Mesendoderm (in vitro differentiated cells): Measurements from ENCODE around the gene NCF2. TPM values are rescaled to one million over a fixed set of nuclear protein-coding genes. Genes with fewer than 3 reads are reported as not detected.

Source experiments
- DNase-seq: peaks from one replicate; pipeline ENCODE4 v3.0.0; 2013
- H2AK5ac ChIP-seq: 2 replicates; pipeline ENCODE4 v1.6.1; 2013; ENCODE audit warnings: low read length, inconsistent platforms
- H2BK120ac ChIP-seq: 2 replicates; pipeline ENCODE4 v1.6.1; 2013; ENCODE audit warnings: low read depth, mild to moderate bottlenecking, low read length, moderate library complexity, mixed read lengths
- H2BK15ac ChIP-seq: replicated peaks from 2 replicates; pipeline ENCODE4 v1.6.1; 2013; ENCODE audit warnings: low read depth, mild to moderate bottlenecking, moderate library complexity
- H2BK5ac ChIP-seq: 2 replicates; pipeline ENCODE4 v1.6.1; 2013; ENCODE audit warnings: low read length, inconsistent platforms
- H3K18ac ChIP-seq: 2 replicates; pipeline ENCODE4 v1.6.1; 2013; ENCODE audit warnings: mild to moderate bottlenecking, low read length, mixed read lengths
- H3K23ac ChIP-seq: one replicate; pipeline ENCODE4 v1.6.1; 2013; ENCODE audit warnings: low read length
- H3K27ac ChIP-seq: 2 replicates; pipeline ENCODE4 v1.5.1; 2013; ENCODE audit warnings: low read depth, mild to moderate bottlenecking, inconsistent platforms, low read length, moderate library complexity
- H3K27me3 ChIP-seq: 2 replicates; pipeline ENCODE4 v1.6.1; 2013; ENCODE audit warnings: low read length, control low read depth, mild to moderate bottlenecking, inconsistent platforms; ENCODE audit not compliant: insufficient read depth, poor library complexity
- H3K36me3 ChIP-seq: 2 replicates; pipeline ENCODE4 v1.6.1; 2013; ENCODE audit warnings: low read length, inconsistent platforms; ENCODE audit not compliant: control insufficient read depth, insufficient read depth
- H3K4ac ChIP-seq: one replicate; pipeline ENCODE4 v1.6.1; 2013; ENCODE audit warnings: low read depth, mild to moderate bottlenecking, low read length, moderate library complexity
- H3K4me1 ChIP-seq: 2 replicates; pipeline ENCODE4 v1.6.1; 2013; ENCODE audit warnings: low read depth, low read length, inconsistent platforms; ENCODE audit not compliant: control insufficient read depth
- H3K4me2 ChIP-seq: 2 replicates; pipeline ENCODE4 v1.6.1; 2013; ENCODE audit warnings: low read length
- H3K4me3 ChIP-seq: 2 replicates; pipeline ENCODE4 v1.5.1; 2013; ENCODE audit warnings: mild to moderate bottlenecking, low read length
- H3K56ac ChIP-seq: one replicate; pipeline ENCODE4 v1.6.1; 2013; ENCODE audit warnings: low read length
- H3K79me1 ChIP-seq: 2 replicates; pipeline ENCODE4 v1.6.1; 2013; ENCODE audit warnings: low read length, inconsistent platforms
- H3K79me2 ChIP-seq: 2 replicates; pipeline ENCODE4 v1.6.1; 2013; ENCODE audit warnings: mild to moderate bottlenecking, low read length; ENCODE audit not compliant: control insufficient read depth, insufficient read depth
- H3K9ac ChIP-seq: 2 replicates; pipeline ENCODE4 v1.6.1; 2013; ENCODE audit warnings: low read length, inconsistent platforms
- H4K5ac ChIP-seq: one replicate; pipeline ENCODE4 v1.6.1; 2013; ENCODE audit warnings: low read length
- H4K8ac ChIP-seq: one replicate; pipeline ENCODE4 v1.6.1; 2013; ENCODE audit warnings: low read depth, mild to moderate bottlenecking, control low read depth, low read length, moderate library complexity
- WGBS: extraction: QIAGEN DNeasy Blood & Tissue Kit; methylation state at CpG from one replicate; pipeline ENCODE4 v1.1.7; 2013; ENCODE audit warnings: low lambda C conversion rate, missing lambda C conversion rate; ENCODE audit not compliant: insufficient coverage; ENCODE audit errors: extremely low coverage; 5-methylcytosine and 5-hydroxymethylcytosine counted together
- polyA plus RNA-seq, 2 experiments: library from polyadenylated mRNA; stranded (reverse); fragments of 200-250 nt; gene quantifications; one replicate each; pipeline ENCODE4 v1.2.3, GENCODE V29; 2013

Gene NCF2
- 0.15 TPM for polyA plus RNA-seq (2013, experiment 1 of 2)
- polyA plus RNA-seq (2013, experiment 2 of 2): 0.42 TPM

- no peaks in the 10 kb centered on the region for H3K36me3 ChIP-seq
- H4K8ac ChIP-seq: no peak within 1 kb of the TSS
- no peak within 1 kb of the TSS for H4K5ac ChIP-seq
- no peak for DNase-seq
- H3K27me3 ChIP-seq: no peaks in the 10 kb centered on the region
- H3K23ac ChIP-seq: no peak within 1 kb of the TSS
- no CpG with 5 or more reads among the region's 6 CpGs for WGBS
- no peak within 1 kb of the TSS for H2BK120ac ChIP-seq
- no peak within 1 kb of the TSS for H3K4ac ChIP-seq
- no peak within 1 kb of the TSS for H3K27ac ChIP-seq
- H3K9ac ChIP-seq: no peak within 1 kb of the TSS
- no peaks in the 10 kb centered on the region for H3K79me1 ChIP-seq
- no peak within 1 kb of the TSS for H3K56ac ChIP-seq
- H2AK5ac ChIP-seq: no peak within 1 kb of the TSS
- no peaks in the 10 kb centered on the region for H3K79me2 ChIP-seq
- no peak within 1 kb of the TSS for H3K18ac ChIP-seq
- no peak within 1 kb of the TSS for H3K4me2 ChIP-seq
- H3K4me3 ChIP-seq: no peak within 1 kb of the TSS
- no peak within 1 kb of the TSS for H2BK15ac ChIP-seq
- no peak within 1 kb of the TSS for H2BK5ac ChIP-seq
- peaks cover 6% of the 10 kb centered on the region for H3K4me1 ChIP-seq
These were observed at the start of gene NCF2 for GRCh38 chr1:183590244-183591191. Gene NCF2, minus strand, starts transcription at chr1:183590459. Its CDS starts 130 bp downstream, at chr1:183590329.

GRCh38 chr1:183638649-183639387, 48.6 kb upstream of the NCF2 start:
- Histone ChIP-seq H4K5ac (no peak overlapping the region), H3K27ac (no peak overlapping the region), H2BK15ac (no peak overlapping the region), H2BK120ac (no peak overlapping the region), H3K56ac (no peak overlapping the region), H3K79me1 (no peaks in the 10 kb centered on the region), H3K23ac (no peak overlapping the region), H4K8ac (no peak overlapping the region), H3K27me3 (peaks cover 2% of the 10 kb centered on the region), H3K18ac (no peak overlapping the region), H3K36me3 (no peaks in the 10 kb centered on the region), H3K4me1 (no peaks in the 10 kb centered on the region), H3K79me2 (peaks cover 5% of the 10 kb centered on the region), H3K4me3 (no peak overlapping the region), H3K4me2 (no peak overlapping the region), H2BK5ac (no peak overlapping the region), H3K4ac (no peak overlapping the region), H2AK5ac (no peak overlapping the region), H3K9ac (no peak overlapping the region)
- WGBS: no CpG with 5 or more reads among the region's 7 CpGs
- no peak for DNase-seq

GRCh38 chr1:183636783-183637182, 46.5 kb upstream of the NCF2 start:
- Histone ChIP-seq H3K23ac (no peak overlapping the region), H2BK15ac (no peak overlapping the region), H3K4me3 (no peak overlapping the region), H2AK5ac (no peak overlapping the region), H3K4ac (no peak overlapping the region), H3K27ac (no peak overlapping the region), H3K27me3 (peaks cover 2% of the 10 kb centered on the region), H3K4me2 (no peak overlapping the region), H3K79me2 (peaks cover 5% of the 10 kb centered on the region), H3K79me1 (no peaks in the 10 kb centered on the region), H2BK5ac (no peak overlapping the region), H3K4me1 (no peaks in the 10 kb centered on the region), H3K9ac (no peak overlapping the region), H3K36me3 (no peaks in the 10 kb centered on the region), H3K18ac (no peak overlapping the region), H3K56ac (no peak overlapping the region), H2BK120ac (no peak overlapping the region), H4K5ac (no peak overlapping the region), H4K8ac (no peak overlapping the region)
- no CpG with 5 or more reads among the region's 5 CpGs for WGBS
- DNase-seq: no peak

GRCh38 chr1:183636334-183636682, 46.0 kb upstream of the NCF2 start:
- H2BK15ac ChIP-seq: no peak overlapping the region
- no peaks in the 10 kb centered on the region for H3K4me1 ChIP-seq
- H3K27ac ChIP-seq: no peak overlapping the region
- no peaks in the 10 kb centered on the region for H3K79me1 ChIP-seq
- H3K4me3 ChIP-seq: no peak overlapping the region
- H3K4ac ChIP-seq: no peak overlapping the region
- peaks cover 2% of the 10 kb centered on the region for H3K27me3 ChIP-seq
- H3K4me2 ChIP-seq: peak overlapping the region; percentile 72
- peaks cover 5% of the 10 kb centered on the region for H3K79me2 ChIP-seq
- DNase-seq: no peak
- no peak overlapping the region for H2BK120ac ChIP-seq
- no CpG with 5 or more reads among the region's 15 CpGs for WGBS
- H2AK5ac ChIP-seq: no peak overlapping the region
- H3K36me3 ChIP-seq: no peaks in the 10 kb centered on the region
- no peak overlapping the region for H4K8ac ChIP-seq
- no peak overlapping the region for H3K9ac ChIP-seq
- H3K18ac ChIP-seq: no peak overlapping the region
- no peak overlapping the region for H2BK5ac ChIP-seq
- no peak overlapping the region for H4K5ac ChIP-seq
- no peak overlapping the region for H3K23ac ChIP-seq
- no peak overlapping the region for H3K56ac ChIP-seq

GRCh38 chr1:183635606-183636333, 45.5 kb upstream of the NCF2 start, which contains the start of gene ARPC5:
Gene ARPC5, minus strand, starts transcription at chr1:183635783. Its CDS starts 124 bp downstream, at chr1:183635659.
- peak within 1 kb of the TSS; percentile 92 for H3K9ac ChIP-seq
- H2BK15ac ChIP-seq: no peak within 1 kb of the TSS
- peak within 1 kb of the TSS; percentile 98 for H3K56ac ChIP-seq
- H3K36me3 ChIP-seq: peaks cover 2% of the 10 kb centered on the region
- H3K18ac ChIP-seq: peak within 1 kb of the TSS; percentile 65
- H2BK5ac ChIP-seq: no peak within 1 kb of the TSS
- peaks cover 2% of the 10 kb centered on the region for H3K79me1 ChIP-seq
- H3K4ac ChIP-seq: peak within 1 kb of the TSS; percentile 10
- H3K27ac ChIP-seq: peak within 1 kb of the TSS; percentile 88
- H3K23ac ChIP-seq: no peak within 1 kb of the TSS
- DNase-seq: peak; percentile 97
- H2BK120ac ChIP-seq: no peak within 1 kb of the TSS
- H3K27me3 ChIP-seq: peaks cover 2% of the 10 kb centered on the region
- H3K79me2 ChIP-seq: peaks cover 6% of the 10 kb centered on the region
- WGBS: no CpG with 5 or more reads among the region's 65 CpGs
- no peaks in the 10 kb centered on the region for H3K4me1 ChIP-seq
- peak within 1 kb of the TSS; percentile 90 for H3K4me3 ChIP-seq
- H3K4me2 ChIP-seq: peak within 1 kb of the TSS; percentile 72
- no peak within 1 kb of the TSS for H2AK5ac ChIP-seq
- peak within 1 kb of the TSS; percentile 43 for H4K8ac ChIP-seq
- H4K5ac ChIP-seq: no peak within 1 kb of the TSS
